Stimulated activated naive B cell treated with anti-CD40 and anti-IgM and Interleukin-4, amounts not matched to agents 10 μg/mL and 1 μg/mL and 100 μg/mL, for 72 hours (primary cell): ENCODE measurements around the gene TRPT1.

ENCODE experiments used
- ATAC-seq, 2 donors: fragments of 150-1000 bp; cut with Tn5 transposase; replicated peaks; 2 replicates each; pipeline ENCODE4 v1.10.0; 2021; ENCODE audit warnings: moderate library complexity in 1 of 2
- DNase-seq: peaks from one replicate; pipeline ENCODE4 v3.0.0; 2021
- H3K27ac Mint-ChIP-seq: one replicate; pipeline ENCODE4 v1.8.0; 2022; ENCODE audit warnings: mild to moderate bottlenecking, mixed read lengths
- H3K27me3 Mint-ChIP-seq, 2 donors: one replicate each; pipeline ENCODE4 v1.8.0; 2022; ENCODE audit warnings: mixed read lengths in 2 of 2
- H3K36me3 Mint-ChIP-seq, 2 donors: one replicate each; pipeline ENCODE4 v1.8.0; 2022; ENCODE audit warnings: mixed read lengths in 2 of 2, mild to moderate bottlenecking in 1 of 2
- H3K4me1 Mint-ChIP-seq, 2 donors: one replicate each; pipeline ENCODE4 v1.8.0; 2022; ENCODE audit warnings: mixed read lengths in 2 of 2, mild to moderate bottlenecking in 1 of 2
- H3K4me3 Mint-ChIP-seq, 2 donors: one replicate each; pipeline ENCODE4 v1.8.0; 2022; ENCODE audit warnings: mild to moderate bottlenecking in 2 of 2, mixed read lengths in 2 of 2, moderate library complexity in 1 of 2
- H3K9me3 Mint-ChIP-seq, 2 donors: one replicate each; pipeline ENCODE4 v1.8.0; 2022; ENCODE audit warnings: mixed read lengths in 2 of 2, mild to moderate bottlenecking in 1 of 2

The TRPT1 gene

GRCh38 chr11:64234647-64235379 lies 8.8 kb upstream of the TRPT1 start:
- ATAC-seq (peak; percentile 45 to 46), DNase-seq (no peak)
- H3K36me3 Mint-ChIP-seq = peaks cover 27 to 45% of the 10 kb centered on the region in 2 donors
- H3K4me1 Mint-ChIP-seq = peaks cover 47 to 88% of the 10 kb centered on the region in 2 donors
- no peaks in the 10 kb centered on the region for H3K27me3 Mint-ChIP-seq
- H3K4me3 Mint-ChIP-seq = peak overlapping the region; percentile 94 to 95
- peak overlapping the region; percentile 92 for H3K27ac Mint-ChIP-seq
- no peaks in the 10 kb centered on the region for H3K9me3 Mint-ChIP-seq

DNA sequence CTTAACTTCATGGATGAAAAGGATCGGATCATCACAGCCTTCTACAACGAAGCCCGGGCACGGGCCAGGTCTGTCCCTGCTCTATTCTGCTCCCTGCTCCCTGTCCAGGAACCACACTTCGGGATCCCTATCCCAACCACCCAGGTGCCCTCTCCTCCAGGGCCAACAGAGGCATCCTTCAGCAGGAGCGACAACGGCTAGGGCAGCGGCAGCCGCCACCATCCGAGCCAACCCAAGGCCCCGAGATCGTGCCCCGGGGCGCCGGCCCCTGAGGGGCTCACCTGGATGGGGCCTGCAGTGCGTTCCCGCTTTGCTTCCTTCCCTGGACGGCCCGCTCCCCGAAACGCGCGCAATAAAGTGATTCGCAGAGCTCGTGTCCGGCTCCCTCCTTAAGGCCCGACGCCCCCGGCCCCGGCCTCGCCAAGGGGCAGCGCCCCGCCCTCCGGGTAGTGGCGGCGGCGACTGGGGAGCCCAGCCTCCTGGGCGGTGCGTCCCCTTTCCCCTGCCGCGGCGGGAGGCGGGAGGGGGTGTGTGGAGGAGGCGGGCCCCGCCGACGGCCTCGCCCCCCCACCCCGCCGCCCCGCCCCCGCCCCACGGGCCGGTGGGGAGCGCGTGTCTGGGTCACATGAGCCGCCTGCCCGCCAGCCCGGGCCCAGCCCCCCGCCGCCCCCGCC lies 8.1 kb upstream of the TRPT1 start, which contains the start of gene VEGFB:
VEGFB (plus strand) TSS at position 672 of the 674 bp plus-strand sequence. CDS start 250 bp downstream, outside the sequence.
- ATAC-seq = peak; percentile 55 to 62

GRCh38 chr11:64232967-64233315 lies 7.0 kb upstream of the TRPT1 start:
- Mint-ChIP-seq H3K36me3 (peaks cover 22 to 39% of the 10 kb centered on the region in 2 donors), H3K27ac (no peak overlapping the region), H3K4me1 (peaks cover 41 to 87% of the 10 kb centered on the region in 2 donors), H3K4me3 (peak overlapping the region; percentile 73 to 83), H3K27me3 (no peaks in the 10 kb centered on the region), H3K9me3 (no peaks in the 10 kb centered on the region)
- ATAC-seq (no peak), DNase-seq (no peak)

More for the DNA sequence above, 8.1 kb upstream of the TRPT1 start, which contains the start of gene VEGFB:
- H3K36me3 Mint-ChIP-seq = peaks cover 26 to 47% of the 10 kb centered on the region in 2 donors
- peak; percentile 63 for DNase-seq
- no peaks in the 10 kb centered on the region for H3K27me3 Mint-ChIP-seq
- H3K4me1 Mint-ChIP-seq = peaks cover 51 to 88% of the 10 kb centered on the region in 2 donors
- no peaks in the 10 kb centered on the region for H3K9me3 Mint-ChIP-seq
- H3K27ac Mint-ChIP-seq = peak within 1 kb of the TSS; percentile 92
- peak within 1 kb of the TSS; percentile 94 to 95 for H3K4me3 Mint-ChIP-seq

GRCh38 chr11:64232182-64232966 lies 6.4 kb upstream of the TRPT1 start:
- no peak for ATAC-seq
- H3K27me3 Mint-ChIP-seq = no peaks in the 10 kb centered on the region
- no peaks in the 10 kb centered on the region for H3K9me3 Mint-ChIP-seq
- H3K4me1 Mint-ChIP-seq = peaks cover 38 to 87% of the 10 kb centered on the region in 2 donors
- H3K27ac Mint-ChIP-seq = peak overlapping the region; percentile 82
- peaks cover 23 to 33% of the 10 kb centered on the region in 2 donors for H3K36me3 Mint-ChIP-seq
- DNase-seq = no peak
- H3K4me3 Mint-ChIP-seq = peak overlapping the region; percentile 87 to 97

DNA sequence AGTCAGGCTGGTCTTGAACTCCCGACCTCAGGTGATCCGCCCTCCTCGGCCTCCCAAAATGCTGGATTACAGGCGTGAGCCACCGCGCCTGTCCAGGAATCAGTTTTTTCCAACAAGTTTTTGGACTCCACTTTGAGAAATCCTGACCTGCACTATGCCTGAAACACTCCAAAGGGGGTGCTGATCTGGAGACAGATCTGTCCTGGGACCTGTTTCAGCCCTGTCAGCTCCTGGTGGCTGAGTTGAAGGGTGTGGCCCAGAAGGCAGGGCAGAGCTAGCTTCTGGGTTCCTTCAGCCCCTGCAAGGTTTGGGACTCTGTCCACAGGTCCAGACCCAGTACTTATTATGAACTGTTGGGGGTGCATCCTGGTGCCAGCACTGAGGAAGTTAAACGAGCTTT lies 5.6 kb upstream of the TRPT1 start:
- Mint-ChIP-seq H3K36me3 (peaks cover 22 to 26% of the 10 kb centered on the region in 2 donors), H3K9me3 (no peaks in the 10 kb centered on the region), H3K4me3 (peak overlapping the region; percentile 87 to 97), H3K4me1 (peaks cover 42 to 85% of the 10 kb centered on the region in 2 donors), H3K27ac (no peak overlapping the region), H3K27me3 (no peaks in the 10 kb centered on the region)
- no peak for ATAC-seq
- no peak for DNase-seq

DNA sequence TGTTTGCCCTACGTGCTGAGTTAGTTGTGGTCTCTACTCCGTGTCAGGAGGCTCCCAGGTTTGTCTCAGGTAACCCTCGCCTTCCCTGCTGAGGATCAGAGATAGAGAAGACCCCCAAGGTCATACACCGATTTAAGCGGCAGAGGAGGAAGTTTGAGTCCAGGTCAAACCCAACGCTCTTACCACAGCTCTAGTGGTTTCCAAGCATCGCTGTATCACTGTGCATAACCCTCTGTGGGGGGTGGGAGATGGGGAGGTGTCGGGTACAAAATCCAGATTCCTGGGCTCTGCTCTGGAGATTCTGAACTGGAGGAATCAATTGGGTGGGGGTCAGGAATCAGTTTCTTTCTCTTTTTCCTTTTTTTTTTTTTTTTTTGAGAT lies 5.0 kb upstream of the TRPT1 start:
- Mint-ChIP-seq H3K27me3 (no peaks in the 10 kb centered on the region), H3K36me3 (peaks cover 22 to 26% of the 10 kb centered on the region in 2 donors), H3K4me3 (peak overlapping the region; percentile 87 to 97), H3K9me3 (no peaks in the 10 kb centered on the region), H3K27ac (peak overlapping the region; percentile 97), H3K4me1 (peaks cover 42 to 81% of the 10 kb centered on the region in 2 donors)
- ATAC-seq (no peak), DNase-seq (no peak)

DNA sequence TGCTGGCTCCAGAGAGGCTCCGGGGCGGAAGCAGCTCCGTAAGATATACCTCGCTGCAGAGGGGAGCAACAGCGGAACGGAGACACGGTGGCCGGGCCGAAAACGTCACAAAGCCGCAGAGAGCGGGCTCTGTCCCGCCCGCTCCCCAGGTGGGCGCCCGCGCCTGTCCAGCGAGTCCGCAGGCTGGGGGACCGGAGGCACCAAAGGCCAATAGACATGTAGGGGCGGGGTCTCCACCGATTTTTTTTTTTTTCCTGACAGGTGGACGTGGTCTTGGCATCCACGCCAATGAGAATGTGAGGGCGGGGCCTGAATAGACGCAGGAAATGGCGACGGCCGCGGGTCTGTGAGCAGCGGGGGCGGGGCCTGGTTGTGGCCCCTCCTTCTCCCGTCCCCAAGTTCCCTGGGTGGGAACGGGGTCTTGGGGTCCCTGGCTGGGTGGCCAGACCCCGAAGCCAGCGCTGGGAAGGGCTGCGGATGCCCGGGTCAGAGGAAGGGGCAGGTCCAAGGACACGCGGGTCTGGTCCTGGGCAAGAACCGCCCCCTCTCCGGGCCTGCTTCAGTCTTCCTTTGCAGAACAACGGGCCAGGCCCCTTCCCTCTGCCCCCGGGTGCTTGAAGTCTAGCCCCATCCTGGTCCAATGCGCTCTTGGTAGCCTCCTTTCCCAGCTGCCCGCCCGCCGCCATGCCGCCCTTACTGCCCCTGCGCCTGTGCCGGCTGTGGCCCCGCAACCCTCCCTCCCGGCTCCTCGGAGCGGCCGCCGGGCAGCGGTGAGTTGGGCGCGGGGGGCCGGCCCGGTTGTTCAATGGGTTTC lies 4.4 kb upstream of the TRPT1 start, which contains the start of gene DNAJC4:
DNAJC4 (plus strand) TSS at position 378 of the 814 bp plus-strand sequence; CDS start at position 685, 307 bp downstream.
- Mint-ChIP-seq H3K4me1 (peaks cover 40 to 79% of the 10 kb centered on the region in 2 donors), H3K9me3 (no peaks in the 10 kb centered on the region)

DNA sequence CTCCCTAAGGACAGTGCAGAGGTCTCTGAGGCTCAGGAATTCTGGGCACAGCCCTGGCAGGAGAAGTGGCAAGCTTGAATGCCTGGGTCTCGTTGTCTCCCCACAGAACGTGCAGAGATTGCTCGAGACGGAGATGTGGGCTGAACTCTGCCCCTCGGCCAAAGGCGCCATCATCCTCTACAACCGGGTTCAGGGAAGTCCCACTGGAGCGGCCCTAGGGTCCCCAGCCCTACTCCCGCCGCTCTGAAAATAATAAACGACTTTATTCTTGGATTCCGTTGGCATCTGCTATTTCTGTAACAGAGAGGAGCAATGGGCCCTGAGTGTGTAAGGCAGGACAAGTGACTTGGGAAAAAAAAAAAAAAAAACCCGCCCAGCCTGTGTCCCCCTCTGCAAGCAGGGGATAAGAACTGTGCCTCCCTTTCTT lies 3.8 kb upstream of the TRPT1 start:
- peak overlapping the region; percentile 97 for H3K27ac Mint-ChIP-seq
- H3K36me3 Mint-ChIP-seq = peaks cover 20 to 21% of the 10 kb centered on the region in 2 donors
- H3K4me3 Mint-ChIP-seq = peak overlapping the region; percentile 87 to 97
- H3K27me3 Mint-ChIP-seq = no peaks in the 10 kb centered on the region
- H3K9me3 Mint-ChIP-seq = no peaks in the 10 kb centered on the region
- no peak for ATAC-seq
- peaks cover 43 to 79% of the 10 kb centered on the region in 2 donors for H3K4me1 Mint-ChIP-seq
- no peak for DNase-seq

More for the DNA sequence above, 4.4 kb upstream of the TRPT1 start, which contains the start of gene DNAJC4:
- ATAC-seq (peak; percentile 38 to 50), DNase-seq (peak; percentile 90)
- peak within 1 kb of the TSS; percentile 87 to 97 for H3K4me3 Mint-ChIP-seq
- no peaks in the 10 kb centered on the region for H3K27me3 Mint-ChIP-seq
- peak within 1 kb of the TSS; percentile 97 for H3K27ac Mint-ChIP-seq
- H3K36me3 Mint-ChIP-seq = peaks cover 20 to 21% of the 10 kb centered on the region in 2 donors

DNA sequence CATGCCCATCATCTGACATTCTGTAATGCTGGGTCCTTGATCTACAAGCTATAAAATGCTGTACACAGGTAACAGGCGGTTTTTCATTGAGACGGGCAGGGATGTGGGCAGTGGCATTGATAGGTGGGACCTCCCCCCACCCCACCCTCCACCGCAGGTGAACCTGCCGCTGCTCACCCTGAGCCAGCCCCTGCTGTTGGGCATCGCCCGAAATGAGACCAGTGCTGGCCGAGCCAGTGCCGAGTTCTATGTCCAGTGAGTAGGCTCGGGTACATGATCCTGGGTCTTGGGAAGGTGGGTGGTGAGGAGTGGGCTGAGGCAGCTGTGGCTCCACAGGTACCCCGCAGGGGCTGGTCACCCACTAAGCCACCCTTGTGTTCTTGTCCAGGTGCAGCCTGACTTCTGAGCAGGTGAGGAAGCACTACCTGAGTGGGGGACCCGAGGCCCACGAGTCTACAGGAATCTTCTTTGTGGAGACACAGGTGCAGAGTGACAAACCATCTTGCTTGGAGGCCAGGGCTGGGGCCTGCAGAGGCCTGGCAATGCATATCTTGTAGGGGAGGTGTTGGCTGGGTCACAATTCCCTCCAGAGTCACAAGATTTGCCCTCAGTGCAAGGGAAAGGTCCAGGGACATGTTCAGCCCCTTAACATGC lies 3.2 kb upstream of the TRPT1 start:
- Mint-ChIP-seq H3K36me3 (peaks cover 22 to 24% of the 10 kb centered on the region in 2 donors), H3K27ac (peak overlapping the region; percentile 79), H3K27me3 (no peaks in the 10 kb centered on the region)

GRCh38 chr11:64227405-64227956 lies 1.5 kb upstream of the TRPT1 start:
- no peaks in the 10 kb centered on the region for H3K9me3 Mint-ChIP-seq
- H3K4me3 Mint-ChIP-seq = peak overlapping the region; percentile 92 to 95
- ATAC-seq (no peak), DNase-seq (no peak)
- peaks cover 30 to 35% of the 10 kb centered on the region in 2 donors for H3K36me3 Mint-ChIP-seq
- H3K27ac Mint-ChIP-seq = peak overlapping the region; percentile 95
- no peaks in the 10 kb centered on the region for H3K27me3 Mint-ChIP-seq
- H3K4me1 Mint-ChIP-seq = peaks cover 43 to 77% of the 10 kb centered on the region in 2 donors

More for the DNA sequence above, 3.2 kb upstream of the TRPT1 start:
- no peak for DNase-seq
- no peak for ATAC-seq
- Mint-ChIP-seq H3K9me3 (no peaks in the 10 kb centered on the region), H3K4me3 (peak overlapping the region; percentile 58 to 97), H3K4me1 (peaks cover 45 to 84% of the 10 kb centered on the region in 2 donors)

DNA sequence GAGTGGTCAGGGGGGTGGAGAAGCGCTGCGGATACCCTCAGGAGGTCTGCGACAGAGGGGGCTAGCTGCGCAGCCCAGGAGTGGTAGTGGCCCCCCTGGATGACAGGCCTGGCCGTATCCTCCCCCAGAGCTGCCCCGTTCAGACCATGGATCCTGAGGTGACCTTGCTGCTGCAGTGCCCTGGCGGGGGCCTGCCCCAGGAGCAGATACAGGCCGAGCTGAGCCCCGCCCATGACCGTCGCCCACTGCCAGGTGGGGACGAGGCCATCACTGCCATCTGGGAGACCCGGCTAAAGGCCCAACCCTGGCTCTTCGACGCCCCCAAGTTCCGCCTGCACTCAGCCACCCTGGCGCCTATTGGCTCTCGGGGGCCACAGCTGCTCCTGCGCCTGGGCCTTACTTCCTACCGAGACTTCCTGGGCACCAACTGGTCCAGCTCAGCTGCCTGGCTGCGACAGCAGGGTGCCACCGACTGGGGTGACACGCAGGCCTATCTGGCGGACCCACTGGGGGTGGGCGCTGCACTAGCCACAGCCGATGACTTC lies 593 bp upstream of the TRPT1 start:
- Mint-ChIP-seq H3K27ac (peak overlapping the region; percentile 95), H3K4me3 (peak overlapping the region; percentile 92 to 95), H3K27me3 (no peaks in the 10 kb centered on the region), H3K36me3 (peaks cover 30 to 32% of the 10 kb centered on the region in 2 donors), H3K4me1 (peaks cover 34 to 68% of the 10 kb centered on the region in 2 donors), H3K9me3 (no peaks in the 10 kb centered on the region)
- DNase-seq (peak; percentile 81), ATAC-seq (peak; percentile 53 to 58)

- no peak for DNase-seq
- Mint-ChIP-seq H3K27ac (peak overlapping the region; percentile 95), H3K9me3 (no peaks in the 10 kb centered on the region), H3K4me3 (peak overlapping the region; percentile 92 to 95), H3K36me3 (peaks cover 38% of the 10 kb centered on the region in 2 donors), H3K27me3 (no peaks in the 10 kb centered on the region), H3K4me1 (peaks cover 31 to 62% of the 10 kb centered on the region in 2 donors)
- peak in 1 of 2 donors; percentile 1 for ATAC-seq
Observed at GRCh38 chr11:64224891-64225607, 937 bp downstream of the TRPT1 start.
